K562 (cell line): ENCODE results near the gene SDC3. TPM values are rescaled to one million over a fixed set of nuclear protein-coding genes. Genes with fewer than 3 reads are reported as not detected.
A peak's percentile ranks its signal among the peaks of the same experiment; 100 is the strongest.

ENCODE experiments used
- BRD9 ChIP-seq: fragments of 450-650 bp; IDR thresholded peaks from 2 replicates; pipeline ENCODE4 v1.6.1; 2018; ENCODE audit warnings: low read depth; ENCODE audit not compliant: partially characterized antibody
- ETS2 ChIP-seq: IDR thresholded peaks from 2 replicates; pipeline ENCODE4 v1.6.1; 2016; ENCODE audit warnings: borderline replicate concordance, missing genetic modification characterization, mild to moderate bottlenecking, moderate library complexity, missing compliant biosample characterization; ENCODE audit not compliant: poor library complexity, severe bottlenecking
- FOXJ3 ChIP-seq: sonication (generic); formaldehyde crosslinking; IDR thresholded peaks from 2 replicates; pipeline ENCODE4 v1.4.0; 2020; ENCODE audit warnings: mild to moderate bottlenecking, missing genetic modification reagents
- HDAC8 ChIP-seq: fragments of 450-650 bp; IDR thresholded peaks from 2 replicates; pipeline ENCODE4 v1.6.1; 2016; ENCODE audit warnings: mild to moderate bottlenecking, missing genetic modification characterization, moderate library complexity, missing compliant biosample characterization
- HNRNPH1 ChIP-seq: fragments of 200-400 bp; formaldehyde crosslinking; optimal IDR thresholded peaks from 2 replicates; pipeline ENCODE3; 2017; ENCODE audit warnings: low read depth, mild to moderate bottlenecking, low read length, moderate library complexity
- KDM4B ChIP-seq, 2 experiments: fragments of 450-650 bp in 1 of 2; sonication (generic) in 1 of 2; IDR thresholded peaks; 2 replicates each; pipeline ENCODE4 v1.6.1; 2016 to 2017; ENCODE audit warnings: borderline replicate concordance in 2 of 2, antibody characterized with exemption in 1 of 2, low read depth in 1 of 2, mild to moderate bottlenecking in 1 of 2
- NR2C2 ChIP-seq, 2 experiments: fragments of 200-800 bp in 1 of 2; sonication (Bioruptor generic) in 1 of 2; sonication (generic) in 1 of 2; formaldehyde crosslinking in 1 of 2; IDR thresholded peaks; 2 replicates each; pipeline versions ENCODE4 v1.6.1 to v1.8.0; 2016 to 2022; ENCODE audit warnings: mild to moderate bottlenecking in 1 of 2, missing compliant biosample characterization in 1 of 2, missing genetic modification characterization in 1 of 2, missing genetic modification reagents in 1 of 2
- NUFIP1 ChIP-seq: fragments of 450-650 bp; IDR thresholded peaks from 2 replicates; pipeline ENCODE4 v1.6.1; 2018; ENCODE audit not compliant: partially characterized antibody
- PCBP2 ChIP-seq: fragments of 200-400 bp; formaldehyde crosslinking; IDR thresholded peaks from 2 replicates; pipeline ENCODE4 v1.6.1; 2018; ENCODE audit warnings: low read length, low read depth, mild to moderate bottlenecking, moderate library complexity; ENCODE audit not compliant: poor library complexity, severe bottlenecking
- RBM17 ChIP-seq: fragments of 200-400 bp; formaldehyde crosslinking; IDR thresholded peaks from 2 replicates; pipeline ENCODE4 v1.6.1; 2017; ENCODE audit warnings: low read depth, mild to moderate bottlenecking, low read length, borderline replicate concordance
- RUNX1 ChIP-seq: sonication (generic); IDR thresholded peaks from 2 replicates; pipeline ENCODE4 v1.6.1; 2016; ENCODE audit warnings: antibody characterized with exemption, low read depth
- SIN3A ChIP-seq, 2 experiments: fragments of 150-350 bp in 1 of 2; IDR thresholded peaks; 2 replicates each; pipeline ENCODE4 v1.6.1; 2011 to 2016; ENCODE audit warnings: borderline replicate concordance in 2 of 2, low read depth in 2 of 2, low read length in 2 of 2, mild to moderate bottlenecking in 2 of 2, moderate library complexity in 2 of 2; ENCODE audit not compliant: control insufficient read depth in 1 of 2
- STAT6 ChIP-seq: sonication (generic); formaldehyde crosslinking; IDR thresholded peaks from 2 replicates; pipeline ENCODE4 v1.8.1; 2023; ENCODE audit warnings: mild to moderate bottlenecking, missing genetic modification reagents
- TEAD1 ChIP-seq, 2 experiments: fragments of 450-650 bp in 1 of 2; sonication (generic) in 1 of 2; formaldehyde crosslinking; IDR thresholded peaks; 2 replicates each; pipeline versions ENCODE4 v1.4.0 to v1.8.0; 2020 to 2022; ENCODE audit warnings: mild to moderate bottlenecking in 2 of 2, missing genetic modification reagents in 1 of 2
- ZC3H4 ChIP-seq: sonication (generic); formaldehyde crosslinking; IDR thresholded peaks from 2 replicates; pipeline ENCODE4 v1.9.0; 2021; ENCODE audit warnings: missing genetic modification reagents, borderline replicate concordance
- ZNF12 ChIP-seq: sonication (generic); formaldehyde crosslinking; IDR thresholded peaks from 2 replicates; pipeline ENCODE4 v1.4.0; 2020; ENCODE audit warnings: mild to moderate bottlenecking, missing genetic modification reagents
- ZNF354B ChIP-seq: fragments of 250-450 bp; sonication (Bioruptor Pico); IDR thresholded peaks from 2 replicates; pipeline ENCODE4 v1.4.0; 2020
- polyA plus RNA-seq, 8 experiments: library from polyadenylated mRNA; depleted of rRNA in 4 of 8; stranded (reverse) in 5 of 8; unstranded in 3 of 8; fragments of >200 nt; fragmentation: Nextera tagmentation in 2 of 8; fragmentation: Illumina TruSeq in 1 of 8; extraction: Ambion mirVana in 2 of 8; extraction: Trizol in 1 of 8; gene quantifications; 2 replicates each; pipeline versions ENCODE4 v1.2.1 to v1.2.3, GENCODE V29; 2011 to 2014; ENCODE audit warnings: inconsistent platforms in 1 of 8, missing spikeins in 1 of 8
- total RNA-seq, 7 experiments: library from RNA; depleted of rRNA in 6 of 7; stranded (reverse); fragments of >200 nt in 6 of 7; fragmentation: Illumina TruSeq in 2 of 7; extraction: Trizol in 2 of 7; gene quantifications; 2 replicates each; pipeline versions ENCODE4 v1.2.1 to v1.2.3, GENCODE V29; 2011 to 2021; ENCODE audit warnings: low replicate concordance in 1 of 7
- TF ChIP-seq, protein P1 (sequence below): fragments of 450-650 bp; IDR thresholded peaks from 2 replicates; pipeline ENCODE4 v1.6.1; 2016; ENCODE audit warnings: missing biosample characterization, missing genetic modification characterization
- TF ChIP-seq, protein P2 (sequence below), 3 experiments: fragments of 200-800 bp in 1 of 3; sonication (Bioruptor generic) in 1 of 3; sonication (generic) in 1 of 3; formaldehyde crosslinking in 1 of 3; IDR thresholded peaks; 2 replicates each; pipeline versions ENCODE4 v1.6.1 to v1.8.0; 2016 to 2022; ENCODE audit warnings: mild to moderate bottlenecking in 2 of 3, missing compliant biosample characterization in 2 of 3, missing genetic modification characterization in 2 of 3, missing genetic modification reagents in 1 of 3
- TF ChIP-seq, protein P3 (sequence below): fragments of 450-650 bp; IDR thresholded peaks from 2 replicates; pipeline ENCODE4 v1.6.1; 2016; ENCODE audit warnings: low read depth, mild to moderate bottlenecking, moderate library complexity

Gene SDC3
- total and polyA plus RNA-seq, 9 of the 15 experiments (the other 6 are each of a cell fraction or from before 2014, with no cell fraction given) = 0.38 to 44.1 (median 12.1) TPM

DNA sequence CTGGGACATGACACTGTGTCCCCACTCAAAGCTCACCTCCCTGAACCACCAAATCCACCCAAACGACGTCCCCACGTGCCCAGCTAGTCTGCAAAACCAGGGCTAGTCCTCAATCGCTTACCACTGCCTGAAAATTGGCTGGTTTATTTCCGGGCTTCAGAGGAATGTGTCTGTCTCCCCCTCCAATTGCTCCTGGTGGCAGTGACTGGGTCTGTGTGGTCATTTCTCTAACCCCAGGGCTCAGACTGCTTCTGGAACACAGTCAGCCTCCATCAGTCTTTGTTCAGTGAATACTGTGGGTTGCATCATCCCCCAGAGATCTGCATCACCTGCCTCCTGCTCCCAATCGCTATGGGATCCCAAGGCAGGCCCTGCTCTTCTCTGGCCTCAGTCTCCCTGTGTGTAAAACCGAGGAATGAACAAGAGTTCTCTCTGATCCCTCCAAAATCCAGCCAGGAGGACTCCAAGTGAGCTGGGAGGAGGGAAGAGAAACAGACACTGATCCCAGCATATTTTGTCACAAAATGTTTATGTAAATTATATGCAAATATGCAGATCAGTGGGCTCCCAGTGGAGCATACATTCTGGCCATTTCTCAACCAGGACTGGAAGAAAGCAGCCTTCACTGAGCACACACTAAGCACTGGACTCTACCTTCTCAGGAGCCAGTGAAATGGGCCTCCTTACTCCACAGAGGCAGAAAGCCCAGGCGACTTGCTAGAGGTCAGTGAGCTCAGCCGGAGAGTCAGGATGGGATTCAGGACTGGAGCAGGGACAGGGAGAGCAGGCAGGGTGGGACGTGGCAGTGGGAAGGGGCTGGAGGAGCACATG is 20.9 kb downstream of the SDC3 start (continued):
- TF ChIP-seq, protein P1, sequence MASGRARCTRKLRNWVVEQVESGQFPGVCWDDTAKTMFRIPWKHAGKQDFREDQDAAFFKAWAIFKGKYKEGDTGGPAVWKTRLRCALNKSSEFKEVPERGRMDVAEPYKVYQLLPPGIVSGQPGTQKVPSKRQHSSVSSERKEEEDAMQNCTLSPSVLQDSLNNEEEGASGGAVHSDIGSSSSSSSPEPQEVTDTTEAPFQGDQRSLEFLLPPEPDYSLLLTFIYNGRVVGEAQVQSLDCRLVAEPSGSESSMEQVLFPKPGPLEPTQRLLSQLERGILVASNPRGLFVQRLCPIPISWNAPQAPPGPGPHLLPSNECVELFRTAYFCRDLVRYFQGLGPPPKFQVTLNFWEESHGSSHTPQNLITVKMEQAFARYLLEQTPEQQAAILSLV (tag) = peak; percentile 89
- TF ChIP-seq ZNF12 (no peak), NUFIP1 (no peak), ZNF354B (no peak), ZC3H4 (no peak; the same call in 1 of the 2 replicates), NR2C2 (CRISPR knock-in tag; IDR thresholded peaks at IDR 0.05) (no peak), NR2C2 (tag; IDR thresholded peaks at IDR 0.05) (peak; percentile 28; the same call in 1 of the 2 replicates), FOXJ3 (CRISPR knock-in tag) (no peak), PCBP2 (no peak), TEAD1 (CRISPR knock-in tag; IDR thresholded peaks at IDR 0.05) (peak in 1 of 2 experiments; percentile 52; a peak in 1 of 4 replicates), SIN3A (IDR thresholded peaks at IDR 0.05; ENCODE audit: borderline replicate concordance in 2 of 2, control insufficient read depth in 1 of 2, low read depth in 2 of 2, low read length in 2 of 2) (no peak), STAT6 (CRISPR knock-in tag) (no peak), ETS2 (tag) (no peak), HDAC8 (tag) (no peak), BRD9 (peak; percentile 69), HNRNPH1 (no peak), RBM17 (no peak), RUNX1 (no peak), KDM4B (IDR thresholded peaks at IDR 0.05; ENCODE audit: borderline replicate concordance in 2 of 2, low read depth in 1 of 2) (no peak)
- TF ChIP-seq, protein P2, sequence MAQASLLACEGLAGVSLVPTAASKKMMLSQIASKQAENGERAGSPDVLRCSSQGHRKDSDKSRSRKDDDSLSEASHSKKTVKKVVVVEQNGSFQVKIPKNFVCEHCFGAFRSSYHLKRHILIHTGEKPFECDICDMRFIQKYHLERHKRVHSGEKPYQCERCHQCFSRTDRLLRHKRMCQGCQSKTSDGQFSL (CRISPR knock-in tag; IDR thresholded peaks at IDR 0.05) = no peak; the same call in 1 of the 2 replicates
- TF ChIP-seq, protein P2 (tag; IDR thresholded peaks at IDR 0.05) = no peak
- TF ChIP-seq, protein P3, sequence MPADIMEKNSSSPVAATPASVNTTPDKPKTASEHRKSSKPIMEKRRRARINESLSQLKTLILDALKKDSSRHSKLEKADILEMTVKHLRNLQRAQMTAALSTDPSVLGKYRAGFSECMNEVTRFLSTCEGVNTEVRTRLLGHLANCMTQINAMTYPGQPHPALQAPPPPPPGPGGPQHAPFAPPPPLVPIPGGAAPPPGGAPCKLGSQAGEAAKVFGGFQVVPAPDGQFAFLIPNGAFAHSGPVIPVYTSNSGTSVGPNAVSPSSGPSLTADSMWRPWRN = no peak
